Kidney epithelial cell (primary cell): ENCODE results near the gene BNIPL. TPM values are rescaled to one million over a fixed set of nuclear protein-coding genes. Genes with fewer than 3 reads are reported as not detected.

Experiments
- DNase-seq: peaks from one replicate; pipeline ENCODE4 v3.0.0-alpha.2; 2010; ENCODE audit warnings: low read depth
- H3K27me3 ChIP-seq: 2 replicates; pipeline ENCODE4 v1.6.0; 2011; ENCODE audit warnings: low read length; ENCODE audit not compliant: control insufficient read depth, insufficient read depth
- H3K36me3 ChIP-seq: 2 replicates; pipeline ENCODE4 v1.5.1; 2011; ENCODE audit warnings: low read length; ENCODE audit not compliant: control insufficient read depth, insufficient read depth
- H3K4me3 ChIP-seq: 2 replicates; pipeline ENCODE4 v1.5.1; 2011; ENCODE audit warnings: low read depth, mild to moderate bottlenecking, control low read depth, low read length
- total RNA-seq: library from RNA; depleted of rRNA; stranded (reverse); fragments of >200 nt; gene quantifications from 2 replicates; pipeline ENCODE4 v1.2.3, GENCODE V29; 2015
- TF ChIP-seq, protein P1 (sequence below): IDR thresholded peaks from 2 replicates; pipeline ENCODE4 v1.5.1; 2011; ENCODE audit warnings: mild to moderate bottlenecking, moderate library complexity, low read length, control low read depth, inconsistent platforms; ENCODE audit not compliant: insufficient read depth, poor library complexity, severe bottlenecking

Gene BNIPL, protein sequence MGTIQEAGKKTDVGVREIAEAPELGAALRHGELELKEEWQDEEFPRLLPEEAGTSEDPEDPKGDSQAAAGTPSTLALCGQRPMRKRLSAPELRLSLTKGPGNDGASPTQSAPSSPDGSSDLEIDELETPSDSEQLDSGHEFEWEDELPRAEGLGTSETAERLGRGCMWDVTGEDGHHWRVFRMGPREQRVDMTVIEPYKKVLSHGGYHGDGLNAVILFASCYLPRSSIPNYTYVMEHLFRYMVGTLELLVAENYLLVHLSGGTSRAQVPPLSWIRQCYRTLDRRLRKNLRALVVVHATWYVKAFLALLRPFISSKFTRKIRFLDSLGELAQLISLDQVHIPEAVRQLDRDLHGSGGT
- total RNA-seq = 0.17 TPM in 1 of 2 replicates, not detected in the other

DNA sequence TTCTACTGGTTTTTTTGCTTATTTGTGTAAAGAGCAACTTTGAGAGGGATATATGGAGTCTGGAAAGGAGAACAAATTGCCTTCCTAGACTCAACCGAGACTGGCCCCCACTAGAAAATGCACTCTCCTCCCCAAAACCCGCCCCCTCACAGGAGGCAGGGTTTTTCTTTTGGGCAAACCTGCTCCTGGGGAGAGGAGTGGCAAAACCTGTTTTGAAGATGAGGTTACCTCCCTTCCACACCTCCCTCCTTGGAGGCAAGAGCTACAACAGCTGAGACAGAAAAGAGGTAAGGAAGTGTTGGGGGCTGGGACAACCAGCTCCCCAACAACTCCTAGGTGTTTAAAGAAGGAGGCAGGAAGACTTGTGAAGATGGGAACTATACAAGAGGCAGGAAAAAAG lies at the start of gene BNIPL:
Gene BNIPL (plus strand): TSS at position 231 of the 400 bp plus-strand sequence. CDS start 140 bp downstream, at position 371.
- H3K4me3 ChIP-seq = no peak within 1 kb of the TSS

DNA sequence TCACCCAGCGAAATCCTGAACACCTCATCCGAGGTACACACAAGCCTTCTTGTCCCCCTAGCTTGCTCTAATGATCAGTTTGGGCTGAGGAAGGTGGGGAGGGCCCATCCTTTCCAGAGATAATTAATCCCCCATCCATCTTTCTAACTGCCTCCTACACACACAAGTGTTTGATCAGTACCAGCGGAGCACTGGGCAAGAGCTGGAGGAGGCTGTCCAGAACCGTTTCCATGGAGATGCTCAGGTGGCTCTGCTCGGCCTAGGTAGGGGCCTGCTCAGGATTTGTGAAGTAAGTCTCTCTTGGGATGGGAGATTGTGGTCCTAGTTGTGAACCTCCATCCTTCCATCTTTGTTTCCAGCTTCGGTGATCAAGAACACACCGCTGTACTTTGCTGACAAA lies 48.5 kb upstream of the BNIPL start:
- no peak for DNase-seq
- no peaks in the 10 kb centered on the region for H3K27me3 ChIP-seq
- no peak overlapping the region for H3K4me3 ChIP-seq
- no peaks in the 10 kb centered on the region for H3K36me3 ChIP-seq
- TF ChIP-seq, protein P1, sequence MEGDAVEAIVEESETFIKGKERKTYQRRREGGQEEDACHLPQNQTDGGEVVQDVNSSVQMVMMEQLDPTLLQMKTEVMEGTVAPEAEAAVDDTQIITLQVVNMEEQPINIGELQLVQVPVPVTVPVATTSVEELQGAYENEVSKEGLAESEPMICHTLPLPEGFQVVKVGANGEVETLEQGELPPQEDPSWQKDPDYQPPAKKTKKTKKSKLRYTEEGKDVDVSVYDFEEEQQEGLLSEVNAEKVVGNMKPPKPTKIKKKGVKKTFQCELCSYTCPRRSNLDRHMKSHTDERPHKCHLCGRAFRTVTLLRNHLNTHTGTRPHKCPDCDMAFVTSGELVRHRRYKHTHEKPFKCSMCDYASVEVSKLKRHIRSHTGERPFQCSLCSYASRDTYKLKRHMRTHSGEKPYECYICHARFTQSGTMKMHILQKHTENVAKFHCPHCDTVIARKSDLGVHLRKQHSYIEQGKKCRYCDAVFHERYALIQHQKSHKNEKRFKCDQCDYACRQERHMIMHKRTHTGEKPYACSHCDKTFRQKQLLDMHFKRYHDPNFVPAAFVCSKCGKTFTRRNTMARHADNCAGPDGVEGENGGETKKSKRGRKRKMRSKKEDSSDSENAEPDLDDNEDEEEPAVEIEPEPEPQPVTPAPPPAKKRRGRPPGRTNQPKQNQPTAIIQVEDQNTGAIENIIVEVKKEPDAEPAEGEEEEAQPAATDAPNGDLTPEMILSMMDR = no peak

More for the DNA sequence above, at the start of gene BNIPL:
- H3K27me3 ChIP-seq = no peaks in the 10 kb centered on the region
- H3K36me3 ChIP-seq = no peaks in the 10 kb centered on the region
- no peak for DNase-seq
- TF ChIP-seq, protein P1 = no peak

DNA sequence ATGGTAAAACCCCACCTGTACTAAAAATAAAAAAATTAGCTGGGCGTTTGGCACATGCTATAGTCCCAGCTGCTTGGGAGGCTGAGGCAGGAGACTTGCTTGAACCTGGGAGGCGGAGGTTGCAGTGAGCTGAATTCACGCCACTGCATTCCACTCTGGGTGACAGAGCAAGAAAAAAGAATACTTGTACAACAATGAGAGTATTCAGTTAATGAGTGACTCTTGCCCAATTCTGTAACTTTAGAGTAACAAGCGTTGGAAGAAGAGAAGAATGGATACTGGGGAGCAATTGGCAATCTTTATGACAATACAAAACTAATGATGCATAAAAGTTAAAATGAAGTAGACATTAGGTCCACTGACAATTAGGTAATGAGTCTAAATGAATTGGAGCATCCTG lies 43.8 kb upstream of the BNIPL start:
- Histone ChIP-seq H3K36me3 (no peaks in the 10 kb centered on the region), H3K27me3 (no peaks in the 10 kb centered on the region), H3K4me3 (no peak overlapping the region)
- DNase-seq = no peak
- TF ChIP-seq, protein P1 = no peak

DNA sequence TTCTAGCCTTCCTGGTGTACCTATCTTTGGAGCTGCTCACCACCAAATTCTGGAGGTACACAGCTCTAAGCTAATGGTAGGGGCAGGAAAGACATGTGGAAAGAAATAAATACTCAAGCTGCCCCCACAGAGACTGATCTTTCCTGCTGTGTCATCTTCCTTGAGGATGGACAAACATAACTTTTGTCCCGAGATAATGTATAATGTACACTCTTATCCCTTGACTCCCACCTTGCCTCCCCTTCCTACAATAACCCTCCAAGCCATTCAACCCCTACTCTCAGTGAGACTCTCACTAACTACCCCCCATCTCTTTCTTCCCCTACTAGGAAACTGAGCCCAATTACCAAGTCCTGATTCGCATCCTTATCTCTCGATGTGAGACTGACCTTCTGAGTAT lies 42.1 kb upstream of the BNIPL start:
- TF ChIP-seq, protein P1 = no peak
- H3K4me3 ChIP-seq = no peak overlapping the region
- no peak for DNase-seq
- H3K27me3 ChIP-seq = no peaks in the 10 kb centered on the region
- H3K36me3 ChIP-seq = peaks cover 2% of the 10 kb centered on the region

DNA sequence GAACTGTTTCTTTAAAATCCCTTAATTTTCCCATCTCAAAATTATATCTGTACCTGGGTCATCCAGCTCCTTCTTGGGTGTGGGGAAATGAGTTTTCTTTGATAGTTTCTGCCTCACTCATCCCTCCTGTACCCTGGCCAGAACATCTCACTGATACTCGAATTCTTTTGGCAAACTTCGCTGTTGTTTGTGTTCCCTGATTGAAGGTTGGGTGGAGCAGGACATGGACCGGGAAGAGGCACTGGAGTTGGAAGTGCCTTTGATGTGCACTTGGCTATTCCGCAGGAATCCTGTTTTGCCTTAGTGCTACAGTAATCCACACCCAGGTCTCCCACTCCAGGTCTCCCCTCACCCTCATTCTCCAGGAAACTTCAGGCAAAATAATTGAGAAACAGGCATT lies 40.9 kb upstream of the BNIPL start:
- DNase-seq = no peak
- H3K36me3 ChIP-seq = peaks cover 2% of the 10 kb centered on the region
- H3K4me3 ChIP-seq = no peak overlapping the region
- TF ChIP-seq, protein P1 = no peak
- H3K27me3 ChIP-seq = no peaks in the 10 kb centered on the region

DNA sequence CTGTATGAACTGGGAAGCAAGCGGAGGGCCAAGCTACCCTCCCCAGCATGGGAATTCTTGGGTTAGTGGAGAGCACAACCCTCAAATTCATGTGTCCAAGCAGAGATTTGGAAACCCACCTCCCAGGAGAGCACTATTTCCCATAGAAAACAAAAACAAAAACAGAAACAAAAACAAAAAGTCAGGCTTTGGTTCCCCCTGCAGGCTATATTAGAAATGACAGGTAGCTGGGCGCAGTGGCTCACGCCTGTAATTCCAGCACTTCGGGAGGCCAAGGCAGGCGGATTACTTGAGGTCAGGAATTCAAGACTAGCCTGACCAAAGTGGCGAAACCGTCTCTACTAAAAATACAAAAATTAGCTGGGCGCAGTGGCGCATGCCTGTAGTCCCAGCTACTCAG lies 40.5 kb upstream of the BNIPL start:
- Histone ChIP-seq H3K4me3 (no peak overlapping the region), H3K27me3 (no peaks in the 10 kb centered on the region), H3K36me3 (peaks cover 2% of the 10 kb centered on the region)
- DNase-seq = no peak
- TF ChIP-seq, protein P1 = peak; percentile 51
